HepG2 (cell line): Measurements from ENCODE around the gene ZXDC. TPM values are rescaled to one million over a fixed set of nuclear protein-coding genes. Genes with fewer than 3 reads are reported as not detected.

Experiments used
- FOXK1 ChIP-seq: sonication (generic); formaldehyde crosslinking; IDR thresholded peaks from 2 replicates; pipeline ENCODE4 v1.4.0; 2020; ENCODE audit warnings: low read depth, missing genetic modification reagents, borderline replicate concordance
- FOXM1 ChIP-seq: sonication (generic); formaldehyde crosslinking; IDR thresholded peaks from 2 replicates; pipeline ENCODE4 v1.5.0; 2020; ENCODE audit warnings: missing genetic modification reagents
- HCFC1 ChIP-seq: fragments of 150-350 bp; IDR thresholded peaks from 2 replicates; pipeline ENCODE4 v1.6.1; 2014; ENCODE audit warnings: low read depth, low read length
- HNF4A ChIP-seq: sonication (generic); formaldehyde crosslinking; IDR thresholded peaks from 2 replicates; pipeline ENCODE4 v1.4.0; 2020; ENCODE audit warnings: missing genetic modification reagents
- KAT7 ChIP-seq: IDR thresholded peaks from 2 replicates; pipeline ENCODE4 v1.6.1; 2018; ENCODE audit warnings: borderline replicate concordance, missing compliant biosample characterization
- LCORL ChIP-seq, 2 experiments: fragments of 450-650 bp in 1 of 2; sonication (generic) in 1 of 2; formaldehyde crosslinking in 1 of 2; IDR thresholded peaks; 2 replicates each; pipeline versions ENCODE4 v1.5.0 to v1.6.1; 2017 to 2020; ENCODE audit warnings: antibody characterized with exemption in 1 of 2, missing genetic modification reagents in 1 of 2
- PAXIP1 ChIP-seq: sonication (generic); formaldehyde crosslinking; conservative IDR thresholded peaks from 2 replicates; pipeline ENCODE4 v1.4.0; 2020; ENCODE audit warnings: mild to moderate bottlenecking, missing genetic modification reagents, moderate library complexity
- SUZ12 ChIP-seq: fragments of 150-350 bp; IDR thresholded peaks from 2 replicates; pipeline ENCODE4 v1.6.1; 2014; ENCODE audit warnings: low read depth, low read length
- TFDP2 ChIP-seq: sonication (generic); formaldehyde crosslinking; IDR thresholded peaks from 2 replicates; pipeline ENCODE4 v1.4.0; 2020; ENCODE audit warnings: missing genetic modification reagents
- ZHX2 ChIP-seq, 2 experiments: sonication (generic) in 1 of 2; formaldehyde crosslinking in 1 of 2; IDR thresholded peaks; 2 replicates each; pipeline versions ENCODE4 v1.6.1 to v1.9.0; 2014 to 2022; ENCODE audit warnings: antibody characterized with exemption in 1 of 2, borderline replicate concordance in 1 of 2, inconsistent platforms in 1 of 2, low read depth in 1 of 2, missing genetic modification reagents in 1 of 2
- ZNF296 ChIP-seq: sonication (generic); formaldehyde crosslinking; conservative IDR thresholded peaks from 2 replicates; pipeline ENCODE4 v1.5.0; 2020; ENCODE audit warnings: mild to moderate bottlenecking, missing genetic modification reagents
- ZNF3 ChIP-seq: IDR thresholded peaks from 2 replicates; pipeline ENCODE4 v1.7.0; 2017; ENCODE audit warnings: inconsistent platforms
- ZNF34 ChIP-seq: sonication (generic); formaldehyde crosslinking; IDR thresholded peaks from 2 replicates; pipeline ENCODE4 v1.4.0; 2020; ENCODE audit warnings: mild to moderate bottlenecking, missing genetic modification reagents, borderline replicate concordance
- ZNF691 ChIP-seq: sonication (generic); formaldehyde crosslinking; IDR thresholded peaks from 2 replicates; pipeline ENCODE4 v1.4.0; 2020; ENCODE audit warnings: missing genetic modification reagents, low read depth, mild to moderate bottlenecking, borderline replicate concordance
- ZNF773 ChIP-seq: sonication (generic); formaldehyde crosslinking; IDR thresholded peaks from 2 replicates; pipeline ENCODE4 v1.4.0; 2020; ENCODE audit warnings: missing genetic modification reagents, borderline replicate concordance
- ZNF784 ChIP-seq: sonication (generic); formaldehyde crosslinking; IDR thresholded peaks from 2 replicates; pipeline ENCODE4 v1.5.1; 2020; ENCODE audit warnings: missing genetic modification reagents, mild to moderate bottlenecking, borderline replicate concordance
- ZSCAN25 ChIP-seq: sonication (generic); formaldehyde crosslinking; IDR thresholded peaks from 2 replicates; pipeline ENCODE4 v1.8.0; 2022; ENCODE audit warnings: mild to moderate bottlenecking, missing genetic modification reagents
- polyA plus RNA-seq, 8 experiments: library from polyadenylated mRNA; depleted of rRNA in 3 of 8; stranded (reverse) in 7 of 8; unstranded in 1 of 8; fragments of >200 nt; fragmentation: Illumina TruSeq in 4 of 8; extraction: Trizol in 4 of 8; gene quantifications; 2 replicates each; pipeline versions ENCODE4 v1.2.1 to v1.2.3, GENCODE V29; 2011 to 2016; ENCODE audit warnings: low read depth in 4 of 8, missing spikeins in 1 of 8, mixed read lengths in 1 of 8; ENCODE audit not compliant: insufficient read depth in 1 of 8
- total RNA-seq, 5 experiments: library from RNA; depleted of rRNA; stranded (reverse); fragments of >200 nt; fragmentation: Illumina TruSeq; extraction: Trizol; gene quantifications; 2 replicates each; pipeline ENCODE4 v1.2.3, GENCODE V29; 2016; ENCODE audit warnings: low read depth in 1 of 5

The ZXDC gene
- total and polyA plus RNA-seq, 2 of the 13 experiments (the other 11 are each of a cell fraction or from before 2014, with no cell fraction given), result 17.6 to 21.2 TPM

- TF ChIP-seq TFDP2 (CRISPR knock-in tag) (no peak), ZNF773 (CRISPR knock-in tag) (no peak), FOXK1 (CRISPR knock-in tag) (no peak), ZNF691 (no peak), PAXIP1 (CRISPR knock-in tag) (no peak), SUZ12 (no peak), ZHX2 (IDR thresholded peaks at IDR 0.05; ENCODE audit: low read depth) (no peak), ZHX2 (CRISPR knock-in tag; IDR thresholded peaks at IDR 0.05; ENCODE audit: borderline replicate concordance) (no peak), ZNF3 (CRISPR knock-in tag) (no peak), ZNF296 (no peak), FOXM1 (CRISPR knock-in tag) (no peak), HNF4A (CRISPR knock-in tag) (peak; percentile 38; the same call in 1 of the 2 replicates), ZNF34 (CRISPR knock-in tag) (no peak), ZSCAN25 (CRISPR knock-in tag) (no peak), ZNF784 (no peak), HCFC1 (no peak), LCORL (IDR thresholded peaks at IDR 0.05) (no peak), LCORL (CRISPR knock-in tag; IDR thresholded peaks at IDR 0.05) (peak; percentile 69; the same call in 1 of the 2 replicates), KAT7 (CRISPR knock-in tag) (no peak)
Observed at GRCh38 chr3:126522363-126522788, 46.7 kb upstream of the ZXDC start (continued).
